HG02973 (cell line): ENCODE results near the gene ADAMTSL1.

ENCODE experiments used
- ATAC-seq: cut with Tn5 transposase; IDR thresholded peaks from one replicate; pipeline ENCODE4 v1.9.1; 2021; ENCODE audit warnings: moderate library complexity; ENCODE audit not compliant: unreplicated experiment

ADAMTSL1 gene

DNA sequence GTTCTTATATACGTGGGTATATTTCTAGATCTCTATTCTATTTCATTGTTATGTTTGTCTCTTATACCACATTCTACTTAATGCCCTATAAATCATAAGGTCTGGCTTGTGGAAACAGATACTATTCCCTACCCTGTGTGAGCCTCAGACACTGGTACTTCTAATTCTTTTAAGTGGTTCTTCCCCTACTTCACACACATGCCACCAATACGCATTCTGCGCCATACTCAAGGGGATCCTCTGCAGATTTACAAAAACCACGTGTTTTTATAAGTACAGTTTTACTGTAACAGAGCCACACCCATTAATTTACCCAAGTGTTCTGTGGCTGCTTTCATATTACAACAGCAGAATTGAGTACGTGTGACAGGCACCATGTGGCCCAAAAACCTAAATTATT, 363.4 kb downstream of the ADAMTSL1 start:
- ATAC-seq: no peak

- ATAC-seq: no peak
Observed at GRCh38 chr9:18847576-18848275, 373.8 kb downstream of the ADAMTSL1 start.

- no peak for ATAC-seq
Observed at GRCh38 chr9:18848657-18849056, 374.7 kb downstream of the ADAMTSL1 start.

GRCh38 chr9:18849270-18849669, 375.3 kb downstream of the ADAMTSL1 start:
- ATAC-seq: no peak

GRCh38 chr9:18849890-18850677, 376.1 kb downstream of the ADAMTSL1 start:
- no peak for ATAC-seq

DNA sequence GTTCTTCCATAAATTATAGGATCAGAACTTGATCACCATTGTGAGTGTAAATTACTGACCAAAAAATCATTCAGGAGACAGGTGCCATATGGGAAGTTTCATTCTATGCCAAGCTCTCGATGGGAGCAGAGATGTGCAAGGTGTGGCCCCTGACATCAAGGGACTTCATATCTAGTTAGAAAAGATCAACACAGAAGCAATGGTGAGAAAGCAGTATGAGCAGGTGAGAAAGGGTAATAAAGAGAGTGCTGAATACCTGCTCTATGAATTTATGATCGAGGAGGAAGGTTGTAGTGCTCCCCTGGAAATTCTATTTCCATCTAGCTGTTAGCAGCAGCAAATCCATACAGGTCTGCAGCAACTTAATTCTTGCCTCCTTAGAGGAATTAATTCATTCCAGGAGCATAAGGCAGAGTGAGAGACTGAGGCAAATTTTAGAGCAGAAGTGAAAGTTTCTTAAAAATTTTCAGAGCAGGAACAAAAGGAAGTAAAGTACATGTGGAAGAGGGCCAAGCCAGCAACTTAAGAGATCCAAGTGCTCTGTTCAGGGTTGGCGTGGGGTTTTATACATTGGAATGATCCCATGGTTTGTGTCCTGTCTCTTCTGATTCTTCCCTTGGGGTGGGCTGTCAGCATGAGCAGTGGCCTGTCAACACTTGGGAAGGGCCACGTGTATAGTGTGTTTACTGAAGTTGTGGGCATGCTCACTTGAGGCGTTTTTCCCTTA, 377.3 kb downstream of the ADAMTSL1 start:
- no peak for ATAC-seq

DNA sequence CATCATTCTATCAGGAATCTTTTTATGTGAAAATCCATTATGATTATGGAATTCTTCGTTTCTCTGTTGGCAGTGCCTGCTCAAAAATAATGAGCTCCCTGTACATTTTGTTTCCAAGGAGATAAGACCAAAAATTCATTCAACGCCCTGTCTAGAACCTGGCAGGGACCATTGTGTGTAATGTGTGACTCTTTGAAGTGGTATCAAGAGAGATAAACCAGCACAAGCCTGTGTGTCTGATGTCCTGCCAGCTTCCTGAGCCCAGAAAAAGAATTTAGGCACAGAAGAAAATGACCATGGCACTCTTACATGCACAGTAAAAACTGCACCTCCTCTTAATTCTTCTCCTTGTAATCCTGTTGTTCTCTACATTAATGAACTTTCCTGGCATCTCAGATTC, 381.7 kb downstream of the ADAMTSL1 start:
- no peak for ATAC-seq

DNA sequence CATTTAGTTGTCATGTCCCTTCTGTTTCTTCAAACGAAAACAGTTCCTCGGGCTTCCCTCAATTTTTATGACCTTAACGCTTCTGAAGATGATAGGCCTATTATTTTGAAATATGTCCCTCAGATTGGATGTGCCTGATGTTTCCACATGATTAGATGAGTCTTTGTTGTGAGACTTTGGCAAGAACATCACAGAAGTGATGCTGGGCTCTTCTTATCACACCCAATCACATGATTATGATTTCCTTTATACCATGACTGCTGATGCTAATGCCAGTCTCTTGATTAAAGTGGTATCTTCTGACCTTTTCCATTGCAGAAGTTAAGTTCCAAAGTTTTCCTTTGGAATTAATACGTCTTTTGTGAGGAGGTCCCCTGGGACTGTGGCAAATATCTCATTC, 383.4 kb downstream of the ADAMTSL1 start:
- no peak for ATAC-seq

DNA sequence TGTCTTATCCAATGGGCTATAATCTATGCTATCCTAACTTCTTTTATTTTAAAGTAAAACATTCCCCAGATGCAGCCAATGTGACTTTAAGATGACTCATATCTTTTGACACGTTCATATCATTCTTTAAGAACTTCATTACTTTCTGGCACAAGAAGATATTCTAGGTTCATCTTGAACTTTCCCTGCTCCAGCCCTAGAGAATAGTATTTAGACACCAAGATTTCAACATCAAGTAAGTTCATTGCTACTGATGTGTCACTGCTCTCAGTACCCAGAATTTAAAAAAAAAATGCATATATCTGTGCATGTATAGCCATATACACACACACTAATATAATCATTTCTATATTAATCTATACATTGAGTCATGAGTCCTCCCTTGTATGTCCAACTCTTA, 383.8 kb downstream of the ADAMTSL1 start:
- no peak for ATAC-seq

GRCh38 chr9:18861609-18862544, 387.9 kb downstream of the ADAMTSL1 start:
- no peak for ATAC-seq

GRCh38 chr9:18863791-18864190, 389.8 kb downstream of the ADAMTSL1 start:
- ATAC-seq: no peak

GRCh38 chr9:18864516-18864915, 390.6 kb downstream of the ADAMTSL1 start:
- ATAC-seq: no peak

- ATAC-seq: no peak
Observed at GRCh38 chr9:18865542-18865941, 391.6 kb downstream of the ADAMTSL1 start.

- ATAC-seq: no peak
Observed at GRCh38 chr9:18866121-18866831, 392.3 kb downstream of the ADAMTSL1 start.

- no peak for ATAC-seq
Observed at GRCh38 chr9:18869725-18870124, 395.8 kb downstream of the ADAMTSL1 start.

DNA sequence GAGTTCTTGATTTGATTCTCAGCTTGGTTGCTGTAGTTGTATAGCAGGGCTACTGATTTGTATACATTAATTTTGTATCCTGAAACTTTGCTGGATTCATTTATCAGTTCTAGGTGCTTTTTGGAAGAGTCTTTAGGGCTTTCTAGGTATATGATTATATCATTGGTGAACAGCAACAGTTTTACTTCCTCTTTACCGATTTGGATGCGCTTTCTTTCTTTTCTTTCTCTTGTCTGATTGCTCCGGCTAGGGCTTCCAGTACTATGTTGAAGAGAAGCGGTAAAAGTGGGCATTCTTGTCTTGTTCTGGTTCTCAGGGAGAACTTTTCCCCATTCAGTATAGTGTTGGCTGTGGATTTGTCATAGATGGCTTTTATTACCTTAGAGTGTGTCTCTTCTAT, 400.1 kb downstream of the ADAMTSL1 start:
- ATAC-seq: no peak

- ATAC-seq: peak; percentile 51
Observed at GRCh38 chr9:18874990-18875389, 401.0 kb downstream of the ADAMTSL1 start.

DNA sequence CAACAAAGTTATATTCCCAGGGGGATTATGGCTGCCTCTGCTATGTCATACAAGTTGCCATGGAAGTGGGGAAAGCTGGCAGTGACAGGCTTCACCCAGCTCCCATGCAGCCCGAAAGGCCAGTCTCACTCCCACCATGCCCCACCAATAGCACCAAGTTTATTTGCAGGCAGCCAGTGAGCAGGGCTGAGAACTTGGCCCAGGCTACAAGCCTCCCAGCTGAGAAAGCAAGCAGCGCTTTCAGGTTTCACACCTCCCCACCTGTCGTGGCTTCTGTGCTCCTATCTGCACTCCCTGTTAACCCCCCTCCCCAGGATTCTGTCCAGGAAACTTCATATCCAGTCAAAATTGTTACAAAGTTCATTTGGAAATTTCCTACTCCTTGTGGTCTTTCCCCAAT, 404.0 kb downstream of the ADAMTSL1 start:
- no peak for ATAC-seq

- no peak for ATAC-seq
Observed at GRCh38 chr9:18881758-18882157, 407.8 kb downstream of the ADAMTSL1 start.

DNA sequence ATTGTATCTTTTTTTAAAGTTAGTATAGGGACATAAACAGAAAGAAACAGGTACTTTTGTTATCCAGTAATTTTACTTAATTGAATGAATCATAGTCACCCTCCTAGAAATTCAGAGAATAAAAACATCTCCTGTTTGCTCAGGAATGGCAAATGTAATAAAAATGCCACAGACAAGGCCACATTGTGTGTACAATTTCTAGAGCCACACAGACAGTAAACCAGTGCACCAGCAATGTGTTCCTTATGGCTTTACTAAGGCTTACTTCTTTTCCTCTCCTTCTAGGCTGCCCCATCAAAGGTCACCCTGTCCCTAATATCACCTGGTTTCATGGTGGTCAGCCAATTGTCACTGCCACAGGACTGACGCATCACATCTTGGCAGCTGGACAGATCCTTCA, 413.6 kb downstream of the ADAMTSL1 start:
- ATAC-seq: no peak
